ENCODE data around the gene ZBTB2.
"Not testable (repeated sequence)": the region's sequence is repeated elsewhere in the genome, so short reads cannot be mapped to it uniquely, and the experiment has no call there.

Gene ZBTB2

DNA sequence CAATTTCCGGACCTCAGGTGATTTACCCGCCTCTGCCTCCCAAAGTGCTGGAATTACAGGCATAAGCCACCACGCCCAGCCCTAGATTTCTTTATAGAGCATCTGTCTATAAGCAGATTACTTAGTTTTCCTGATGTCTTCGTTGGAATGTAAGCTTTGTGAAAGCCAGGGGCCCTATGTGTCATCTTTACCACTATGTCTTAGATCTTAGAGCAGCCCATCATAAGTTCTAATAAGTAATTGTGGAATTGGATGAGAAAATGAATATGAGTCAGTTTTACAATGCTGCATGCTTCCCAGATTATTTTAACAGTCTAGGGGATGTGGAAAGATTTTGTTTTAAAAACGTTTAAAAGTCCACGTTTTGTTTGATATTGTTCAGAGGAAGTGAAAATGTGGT, 9.1 kb upstream of the ZBTB2 start:
- DNase-seq = no peak

DNA sequence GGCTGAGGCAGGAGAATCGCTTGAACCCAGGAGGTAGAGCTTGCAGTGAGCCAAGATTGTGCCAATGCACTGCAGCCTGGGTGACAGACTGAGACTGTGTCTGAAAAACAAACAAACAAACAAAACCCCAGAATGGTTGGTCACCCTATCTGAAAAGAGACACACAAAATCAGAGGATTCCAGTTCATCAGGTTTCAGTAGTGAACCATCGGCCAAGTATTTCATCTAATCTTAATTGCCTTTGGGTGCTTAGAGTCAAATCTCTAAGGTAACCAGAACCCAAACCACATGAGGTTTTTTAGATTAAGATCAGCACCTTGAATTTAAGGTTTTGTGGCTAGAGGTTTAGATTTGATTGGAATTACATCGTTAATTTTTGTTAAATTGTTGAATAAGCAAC, 8.3 kb upstream of the ZBTB2 start:
- no peak for DNase-seq

DNA sequence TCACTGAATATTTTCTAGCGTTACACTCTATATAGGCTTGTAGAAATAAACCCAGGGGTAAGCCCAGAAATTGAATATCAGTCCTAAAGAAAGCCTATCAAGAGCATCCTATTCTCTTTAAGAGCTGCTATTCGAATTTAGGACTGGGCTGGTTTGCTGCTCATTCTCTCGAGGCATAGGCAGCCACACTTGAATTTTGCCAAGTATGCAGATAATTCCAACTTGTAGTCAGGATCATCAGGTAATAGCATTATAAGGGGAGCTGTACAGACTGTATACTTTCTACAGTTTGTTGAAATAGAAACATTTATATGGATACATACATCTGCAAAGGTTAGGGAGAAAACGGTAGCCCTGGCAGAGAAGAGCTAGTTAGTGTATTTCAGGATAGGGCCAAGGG, 2.1 kb upstream of the ZBTB2 start:
- no peak for DNase-seq

DNA sequence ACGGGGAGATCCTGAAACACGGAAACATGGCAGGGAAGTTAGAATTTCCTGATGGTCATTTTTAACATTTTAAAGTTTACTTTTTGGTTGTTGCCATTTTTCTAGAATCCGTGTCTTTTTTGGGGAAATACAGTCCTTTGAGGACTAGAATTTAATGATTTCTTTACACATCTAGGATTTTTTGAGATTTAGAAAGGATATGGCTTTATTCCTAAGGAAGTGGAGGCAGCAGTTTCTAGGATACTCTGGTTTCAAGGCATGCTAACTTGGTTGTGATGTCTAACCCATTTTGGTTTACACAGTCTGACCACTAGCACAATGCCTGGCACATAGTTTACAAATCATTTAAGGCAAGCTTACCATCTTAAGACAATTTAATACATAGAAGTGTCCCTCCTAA, 1.1 kb upstream of the ZBTB2 start:
- DNase-seq = no peak

DNA sequence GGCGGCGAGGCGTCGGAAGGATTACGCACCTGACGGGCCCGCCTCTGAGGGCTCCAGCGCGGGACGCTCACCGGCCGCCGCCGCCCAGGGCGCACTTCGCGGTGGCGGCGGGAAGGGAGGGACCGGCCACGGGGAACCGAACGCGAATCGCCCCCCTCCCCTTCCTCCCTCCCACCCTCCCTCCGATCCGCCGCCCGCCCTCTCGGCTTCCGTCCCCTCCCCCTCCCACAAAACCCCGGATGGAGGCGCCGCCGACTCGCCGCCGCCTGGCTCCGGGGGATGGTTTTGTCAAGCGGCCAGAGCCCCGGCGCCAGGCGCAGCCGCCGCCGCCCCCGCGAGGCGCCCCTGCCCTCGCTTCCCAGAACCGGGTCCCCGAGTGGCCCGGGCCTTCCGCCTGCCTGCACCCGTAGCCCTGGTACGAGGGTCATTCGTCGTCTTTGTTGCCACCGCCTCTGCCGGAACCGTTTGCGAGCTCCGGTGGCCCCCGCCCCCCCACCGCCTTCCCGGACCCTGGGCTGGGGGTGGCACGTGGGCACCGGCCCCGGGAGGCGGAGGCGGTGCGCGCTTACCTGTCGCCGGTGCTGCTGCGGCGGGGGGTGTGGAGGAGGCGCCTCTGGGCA, 398 bp downstream of the ZBTB2 start:
- no peak for DNase-seq

DNA sequence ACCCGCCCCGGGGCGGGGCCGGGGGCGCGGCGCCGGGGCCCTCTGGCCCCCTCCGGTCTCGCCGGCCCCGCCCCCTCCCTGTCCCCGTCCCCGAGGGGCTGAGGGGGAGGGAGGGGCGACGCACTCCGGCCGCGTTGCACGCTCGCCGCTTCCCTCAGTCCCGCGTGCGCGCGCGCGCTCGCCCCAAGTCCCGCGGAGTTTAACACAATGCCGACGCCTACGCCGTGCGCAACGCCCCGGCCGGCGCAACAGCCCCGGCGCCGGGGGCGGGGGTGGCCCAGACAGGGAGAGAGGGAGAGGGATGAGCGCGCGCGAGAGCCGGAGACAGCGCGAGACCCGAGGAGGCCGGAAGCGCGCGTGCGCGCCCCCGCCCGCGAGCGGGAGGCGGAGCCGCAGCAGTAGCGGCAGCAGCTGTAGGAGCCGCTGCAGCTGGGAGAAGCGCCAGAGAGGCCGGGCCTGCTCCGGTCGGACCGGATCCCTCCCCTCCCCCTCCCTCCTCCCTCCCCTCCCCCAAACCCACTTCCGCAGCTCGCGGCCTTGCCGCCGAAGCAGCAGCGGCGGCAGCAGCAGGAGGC, 996 bp downstream of the ZBTB2 start:
- DNase-seq = peak; percentile 49 to 80

DNA sequence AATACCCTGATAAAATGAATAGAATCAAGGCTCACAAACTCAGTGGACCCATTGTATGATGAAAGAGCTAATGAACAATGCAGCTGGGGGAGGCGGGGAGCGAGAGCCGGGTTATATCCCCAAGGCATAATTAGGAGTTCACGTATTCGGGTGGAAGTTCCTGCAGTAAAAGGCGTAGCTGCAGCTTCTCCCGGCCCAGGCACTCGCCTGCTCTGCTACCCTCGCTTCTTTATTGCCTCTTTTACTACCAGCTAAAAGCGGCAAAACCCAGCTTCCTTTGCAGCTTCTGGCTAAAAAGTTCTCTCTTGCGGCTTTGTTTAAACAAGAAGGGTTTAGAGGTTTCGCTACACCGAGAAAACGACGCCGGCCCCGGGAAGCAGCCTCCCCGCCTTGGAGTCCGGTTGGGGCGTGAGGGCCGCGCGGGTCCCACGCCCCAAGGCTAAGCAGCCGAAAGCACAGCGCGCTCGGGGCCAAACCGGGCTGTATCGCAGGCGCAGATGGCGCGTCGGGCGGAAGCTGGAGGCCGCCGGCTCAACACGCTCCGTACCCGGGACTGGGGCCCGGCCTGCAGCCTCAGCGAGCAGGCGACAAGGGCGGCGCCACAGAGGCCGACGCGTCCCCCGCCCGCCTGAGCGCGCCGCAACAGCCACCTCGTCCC, 1.6 kb downstream of the ZBTB2 start:
- DNase-seq = peak; percentile 17 to 49

DNA sequence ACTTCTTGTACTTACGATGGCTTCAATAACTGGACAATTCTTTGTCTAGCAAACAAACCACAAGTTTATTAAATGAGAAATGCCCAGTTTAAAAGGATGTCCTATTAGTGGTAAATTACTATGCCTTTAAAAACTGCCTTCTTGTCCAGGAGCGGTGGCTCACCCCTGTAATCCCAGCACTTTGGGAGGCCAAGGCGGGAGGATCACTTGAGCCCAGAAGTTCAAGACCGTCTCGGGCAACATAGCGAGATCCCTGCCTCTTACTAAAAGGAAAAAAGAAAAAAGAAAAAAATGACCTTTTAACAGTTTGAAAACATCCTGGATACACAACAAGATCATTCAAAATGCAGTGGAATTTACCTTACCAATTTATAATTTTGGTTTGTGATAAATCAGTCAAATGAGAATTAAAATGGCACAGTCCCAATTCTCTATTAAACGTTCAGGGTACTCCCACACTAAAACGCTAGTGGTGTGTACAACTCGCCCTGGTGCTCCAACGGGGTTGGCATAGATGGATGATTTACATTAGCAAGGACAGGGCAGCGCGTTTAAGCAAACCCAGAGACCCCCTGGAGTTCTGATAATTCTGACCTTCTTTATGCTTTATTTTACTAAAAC, 2.3 kb downstream of the ZBTB2 start:
- DNase-seq = no peak

DNA sequence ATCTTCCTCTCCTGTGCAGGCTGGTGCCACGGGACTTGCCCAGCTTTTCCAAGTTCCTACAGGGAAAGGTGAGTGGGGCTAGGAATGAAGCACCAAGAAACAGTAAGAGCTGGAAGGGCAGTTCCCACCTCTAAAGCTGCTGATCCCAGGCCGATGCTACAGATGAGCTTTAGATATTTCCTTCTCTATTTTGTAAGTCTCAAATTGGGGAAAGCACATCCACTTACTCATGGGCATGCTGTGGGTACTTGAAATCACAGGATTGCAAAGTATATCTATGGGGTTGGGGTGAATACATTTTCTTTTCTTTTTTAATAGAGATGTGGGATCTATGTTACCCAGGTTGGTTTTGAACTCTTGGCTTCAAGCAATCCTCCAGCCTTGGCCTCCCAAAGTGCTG, 3.1 kb downstream of the ZBTB2 start:
- DNase-seq = no peak

DNA sequence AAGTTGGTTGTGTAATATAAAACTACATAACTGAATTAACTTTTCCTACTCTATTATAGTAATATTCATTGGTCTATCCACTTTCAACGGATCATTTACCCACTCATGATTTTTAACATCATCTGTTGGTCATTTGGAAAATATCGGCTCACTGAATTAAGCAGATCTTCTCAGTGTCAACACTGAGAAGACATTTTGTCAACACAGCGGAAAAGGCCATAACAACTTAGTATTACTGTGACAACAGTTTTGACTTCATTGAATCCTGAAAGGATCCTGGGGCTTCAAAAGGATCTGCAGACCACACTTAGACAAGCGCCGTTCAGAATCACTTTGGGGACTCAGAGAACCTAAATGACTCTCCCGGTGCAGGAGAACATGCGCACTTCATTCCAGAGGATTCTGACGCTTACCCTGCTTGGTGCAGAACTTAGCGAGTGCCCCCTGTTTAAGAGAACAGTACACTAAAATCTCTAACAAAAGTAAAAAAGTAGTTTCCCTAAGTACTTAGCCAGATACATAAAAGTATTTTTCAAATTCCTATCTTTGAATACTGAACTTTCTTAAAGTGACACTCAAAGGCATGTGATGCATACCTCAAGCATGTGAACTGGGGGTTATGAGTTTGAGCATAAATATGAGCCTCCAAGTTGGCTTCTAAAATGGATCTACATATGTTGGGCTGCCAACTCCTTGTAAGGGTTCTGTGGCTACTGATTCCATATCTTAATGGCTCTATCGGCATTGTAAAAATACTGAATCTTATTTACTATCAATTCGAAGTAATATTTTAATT, 4.0 kb downstream of the ZBTB2 start:
- DNase-seq = no peak

DNA sequence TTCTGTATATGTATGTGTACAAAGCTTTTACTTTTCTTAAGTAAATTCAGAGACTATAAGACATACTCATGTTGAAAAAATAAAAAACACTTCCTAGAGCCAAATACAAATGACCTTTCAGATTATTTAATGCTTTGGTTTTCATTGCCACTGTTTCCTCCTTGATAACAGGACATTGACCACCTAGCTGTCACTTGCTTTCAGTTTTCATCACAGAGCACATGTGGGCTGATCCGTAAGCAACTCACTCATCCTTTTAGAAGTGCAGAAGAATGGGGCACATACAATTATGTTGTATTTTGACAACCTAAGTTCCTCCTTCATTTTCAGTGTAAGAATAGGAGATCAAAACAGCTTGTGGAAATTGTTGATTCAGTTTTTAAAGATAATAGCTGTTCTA, 6.2 kb downstream of the ZBTB2 start:
- DNase-seq = no peak

DNA sequence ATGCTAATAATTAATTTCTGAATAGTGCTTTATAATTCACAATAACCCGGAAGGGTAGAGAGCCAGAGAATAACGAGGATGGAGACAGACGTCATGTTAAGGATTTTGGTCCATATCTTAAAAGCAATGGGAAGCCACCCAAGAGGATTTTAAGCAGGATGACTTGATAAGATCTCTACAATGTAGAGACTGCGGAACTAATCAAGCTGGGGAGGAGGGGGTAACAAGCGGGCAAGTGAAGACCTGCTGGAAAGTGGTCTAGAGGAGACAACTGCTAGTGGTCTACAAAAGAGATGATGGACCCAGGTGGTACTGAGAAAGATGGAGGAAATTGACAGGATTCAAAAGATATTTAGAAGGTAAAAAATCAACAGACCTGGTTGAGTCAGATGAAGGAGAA, 7.2 kb downstream of the ZBTB2 start:
- no peak for DNase-seq

DNA sequence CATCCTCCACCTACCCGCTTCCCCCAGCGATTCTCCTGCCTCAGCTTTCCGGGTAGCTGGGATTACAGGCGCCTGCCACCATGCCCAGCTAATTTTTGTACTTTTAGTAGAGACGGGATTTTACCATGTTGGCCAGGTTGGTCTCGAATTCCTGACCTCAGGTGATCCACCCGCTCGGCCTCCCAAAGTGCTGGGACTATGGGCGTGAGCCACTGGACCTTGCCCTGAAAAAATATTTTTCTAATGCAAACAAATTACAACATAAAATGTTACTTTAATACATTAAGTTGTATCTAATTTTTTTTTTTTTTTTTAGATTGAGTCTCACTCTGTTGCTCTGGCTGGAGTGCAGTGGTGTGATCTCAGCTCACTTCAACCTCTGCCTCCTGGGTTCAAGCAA, 8.7 kb downstream of the ZBTB2 start:
- not testable (repeated sequence) for DNase-seq

DNA sequence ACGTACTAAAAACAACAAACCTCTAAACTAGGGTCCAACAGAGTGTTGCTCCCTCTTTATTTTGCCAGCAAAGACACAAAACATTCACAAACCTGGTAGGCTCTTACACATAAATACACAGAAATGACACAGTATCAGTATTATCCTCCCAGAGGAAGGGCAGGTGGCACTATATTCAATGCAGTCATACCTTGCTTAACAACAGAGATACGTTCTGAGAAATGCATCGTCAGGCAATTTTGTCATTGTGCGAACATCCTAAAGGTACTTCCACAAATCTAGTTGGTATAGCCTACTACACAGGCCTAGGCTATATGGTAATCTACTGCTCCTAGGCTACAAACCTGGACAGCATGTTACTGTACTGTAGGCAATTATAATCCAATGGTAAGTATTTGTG, 9.6 kb downstream of the ZBTB2 start:
- DNase-seq = no peak

DNA sequence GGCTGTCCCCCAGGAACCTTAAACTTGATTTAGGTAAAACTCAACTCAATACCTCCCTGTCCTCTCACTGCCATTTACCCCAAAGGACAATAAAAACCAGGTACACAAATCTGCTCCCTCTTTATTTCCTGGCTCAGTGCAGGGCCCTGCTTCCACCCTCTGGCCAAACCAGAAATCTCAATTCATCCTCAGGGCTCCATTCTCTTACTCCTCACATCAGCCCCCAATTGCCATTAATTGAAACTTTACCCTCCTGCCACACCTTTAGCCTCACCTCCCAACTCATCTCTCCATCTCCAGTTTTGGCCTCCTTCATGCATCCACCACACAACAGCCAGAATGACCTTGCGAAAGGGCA, 10.5 kb downstream of the ZBTB2 start:
- DNase-seq = no peak

DNA sequence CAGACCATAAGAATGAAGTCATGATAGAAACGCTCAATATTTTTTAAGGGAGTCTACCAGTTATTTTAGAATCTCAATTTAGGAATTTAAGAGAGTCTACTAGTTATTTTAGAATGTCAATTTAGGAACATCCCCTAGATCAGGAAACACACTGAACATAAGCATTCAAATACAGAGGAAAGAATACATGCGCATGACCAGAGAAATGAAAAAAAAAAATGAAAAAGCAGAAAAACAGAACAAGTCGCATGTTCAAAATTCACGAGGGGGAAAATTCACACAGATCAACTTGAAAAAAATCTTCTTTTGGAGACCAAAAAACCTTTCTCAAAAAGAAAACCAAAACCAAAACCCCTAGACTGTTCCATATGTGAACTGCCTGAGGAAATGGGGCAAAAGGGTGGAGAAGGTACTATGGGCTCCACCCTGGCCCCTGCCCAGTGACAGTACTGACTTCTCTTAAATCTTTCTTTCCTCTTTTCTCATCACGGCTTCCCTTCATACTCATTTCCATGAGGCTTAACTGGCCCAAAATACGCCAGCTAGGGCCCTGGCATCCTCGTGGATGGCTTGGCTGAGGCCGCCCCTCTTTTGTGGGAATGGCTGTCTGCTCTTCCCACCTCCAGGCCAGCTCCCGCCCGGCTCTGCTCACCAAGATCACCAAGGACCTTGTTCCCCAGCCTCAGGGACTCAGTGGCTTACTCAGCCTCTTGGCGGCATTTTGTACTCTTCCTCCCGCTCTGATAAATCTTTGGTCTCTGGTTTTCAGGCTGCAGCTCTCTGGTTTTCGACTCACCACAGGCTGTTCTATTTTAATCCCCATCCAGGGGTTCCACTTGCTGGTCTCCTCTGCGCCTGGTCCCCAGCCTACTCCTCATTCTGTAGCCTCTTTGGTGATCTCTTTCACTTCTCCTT, 11.2 kb downstream of the ZBTB2 start:
- no peak for DNase-seq

DNA sequence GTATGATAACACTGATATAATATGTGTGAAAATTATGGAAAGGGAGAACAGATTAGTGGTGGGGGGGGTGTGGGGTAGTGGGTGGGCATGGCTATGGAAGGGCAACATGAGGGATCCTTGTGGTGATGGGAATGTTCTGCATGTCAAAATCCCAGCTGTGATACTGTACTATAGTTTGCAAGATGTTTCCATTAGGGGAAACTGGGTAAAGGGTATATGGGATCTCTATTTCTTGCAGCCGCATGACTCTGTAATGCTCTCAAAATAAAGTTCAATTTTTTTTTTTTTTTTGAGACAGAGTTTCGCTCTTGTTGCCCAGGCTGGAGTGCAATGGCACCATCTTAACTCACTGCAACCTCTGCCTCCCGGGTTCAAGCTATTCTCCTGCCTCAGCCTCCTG, 14.3 kb downstream of the ZBTB2 start:
- DNase-seq = no peak

DNA sequence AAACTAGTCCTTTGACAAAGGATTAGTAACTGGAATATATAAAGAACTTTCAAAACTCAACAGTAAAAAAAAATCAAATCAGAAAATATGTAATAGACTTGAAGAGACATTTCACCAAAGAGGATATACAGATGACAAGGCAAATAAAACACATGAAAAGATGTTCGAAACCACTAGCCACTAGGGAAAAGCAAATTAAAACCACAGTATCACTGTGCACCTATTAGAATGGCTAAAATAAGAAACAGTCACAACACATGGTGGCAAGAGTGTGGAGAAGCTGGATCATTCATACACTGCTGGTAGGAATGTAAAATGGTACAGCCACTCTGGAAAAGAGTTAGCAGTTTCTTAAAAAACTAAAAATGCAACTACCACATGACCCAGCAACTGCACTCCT, 14.9 kb downstream of the ZBTB2 start:
- no peak for DNase-seq

DNA sequence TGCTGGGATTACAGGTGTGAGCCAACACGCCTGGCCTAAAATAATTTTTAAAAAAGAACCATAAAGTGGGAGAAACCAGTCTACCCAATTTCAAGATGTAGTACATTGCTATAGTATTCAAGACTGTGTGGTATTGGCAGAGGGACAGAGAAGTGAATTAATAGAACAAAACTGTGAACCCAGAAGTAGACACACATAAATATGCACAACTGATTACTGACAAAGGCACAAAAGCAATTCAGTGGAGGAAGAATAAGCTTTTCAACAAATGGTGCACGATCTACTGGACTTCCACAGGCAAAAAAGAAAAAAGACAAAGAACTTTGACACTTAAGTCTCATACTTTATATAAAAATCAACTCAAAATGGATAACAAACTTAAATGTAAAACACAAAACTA, 15.5 kb downstream of the ZBTB2 start:
- DNase-seq = no peak

DNA sequence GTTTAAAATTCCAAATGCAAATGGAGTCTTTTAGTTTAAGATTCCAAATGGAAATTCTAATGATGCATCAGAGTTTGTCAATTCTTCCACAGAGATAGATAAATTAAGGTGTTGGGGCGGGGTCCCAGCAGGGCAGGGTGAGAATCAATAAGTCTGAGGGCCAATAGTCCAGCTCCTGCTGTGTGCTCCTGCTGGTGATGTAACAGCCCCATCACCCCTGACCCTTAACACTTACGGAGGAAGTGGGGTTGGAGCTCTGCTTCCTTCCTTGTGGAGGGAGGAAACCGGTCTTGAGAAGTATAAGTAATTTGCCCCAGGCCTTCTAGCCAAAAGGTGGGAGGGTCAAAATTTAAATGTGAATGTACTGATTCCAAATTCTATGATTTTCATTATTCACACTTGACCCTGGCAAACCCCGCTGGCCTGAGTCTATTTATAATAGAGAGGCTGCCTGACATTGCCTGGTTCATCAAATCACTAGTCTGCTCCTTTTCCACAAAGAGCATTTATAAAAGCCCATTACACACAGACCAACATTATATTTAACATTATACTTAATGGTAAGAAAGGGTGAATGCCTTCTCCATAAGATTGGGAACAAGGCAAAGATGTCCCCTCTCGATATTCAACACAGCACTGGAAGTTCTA, 17.2 kb downstream of the ZBTB2 start:
- DNase-seq = no peak

DNA sequence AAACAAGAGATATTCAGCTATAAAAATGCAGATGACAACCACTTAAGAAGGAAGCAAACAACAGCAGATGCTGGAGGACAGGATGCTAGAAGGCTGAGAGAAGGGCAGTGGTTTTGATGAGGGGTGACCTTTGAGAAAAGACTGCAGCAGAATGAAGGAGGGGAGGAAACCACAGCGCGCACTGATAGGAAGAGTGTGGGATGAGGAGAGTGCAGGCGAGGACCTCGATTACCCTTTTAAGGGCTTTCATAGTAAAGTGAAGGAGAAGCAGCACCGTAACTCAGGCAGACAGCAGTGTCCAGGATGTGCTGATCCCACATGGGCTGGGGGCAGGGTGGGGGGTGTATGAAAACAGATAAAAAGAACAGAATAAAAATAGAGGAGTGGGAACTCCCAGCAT, 19.2 kb downstream of the ZBTB2 start:
- no peak for DNase-seq

DNA sequence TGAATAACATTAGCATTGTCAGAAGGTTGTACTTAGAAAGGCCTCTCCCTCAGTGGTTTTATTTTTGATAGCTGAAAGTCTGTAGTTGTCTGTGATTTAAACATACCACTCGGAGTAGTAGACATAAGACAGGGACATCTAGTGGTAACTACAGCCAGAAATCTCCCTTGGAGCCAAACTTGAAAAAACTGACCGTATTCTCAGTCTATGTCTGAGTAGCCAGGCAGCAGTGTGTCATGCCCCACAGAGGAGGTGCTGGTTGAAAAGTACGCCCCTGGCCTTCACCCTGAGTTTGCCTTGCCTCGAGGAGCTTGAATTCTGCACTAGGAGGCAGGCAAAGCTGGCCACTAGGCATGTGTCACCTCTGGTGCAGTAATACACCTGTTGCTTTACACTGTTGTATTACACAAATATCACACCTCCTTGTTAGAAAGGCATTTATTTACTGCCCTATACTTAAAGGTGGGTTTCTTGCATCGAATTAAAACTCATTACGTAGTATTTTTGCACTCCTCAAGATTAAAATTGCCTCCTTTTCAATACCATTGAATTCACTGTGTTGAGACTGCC, 20.8 kb downstream of the ZBTB2 start:
- DNase-seq = no peak

Data from cerebellar nuclear complex (tissue), 1 donor.